ENCODE data around the gene UCP2. TPM values are rescaled to one million over a fixed set of nuclear protein-coding genes. Genes with fewer than 3 reads are reported as not detected.

Gene UCP2
- 424 and 458 TPM in 2 replicates for total RNA-seq

- Mint-ChIP-seq H3K4me3 (peak within 1 kb of the TSS; percentile 99), H3K27me3 (no peaks in the 10 kb centered on the region), H3K27ac (peak within 1 kb of the TSS; percentile 100), H3K9me3 (no peaks in the 10 kb centered on the region), H3K4me1 (peaks cover 71% of the 10 kb centered on the region), H3K36me3 (ENCODE audit: low read depth) (peaks cover 52% of the 10 kb centered on the region)
- peak; percentile 53 for ATAC-seq (ENCODE audit: low read depth)
- ChIA-PET POLR2A (interaction anchor here (0.7 to 16.3 kb wide), 17 partner anchors 8 to 599 kb away, joined by 3 to 425 read pairs (median 7); partner anchors contain the start of genes C2CD3 and PPME1), CTCF (interaction anchor here (0.7 to 1.6 kb wide), 4 partner anchors 9 to 50 kb away, joined by 3 to 5 read pairs (median 3); no protein-coding TSS in a partner anchor)
- TF ChIP-seq, protein P1, sequence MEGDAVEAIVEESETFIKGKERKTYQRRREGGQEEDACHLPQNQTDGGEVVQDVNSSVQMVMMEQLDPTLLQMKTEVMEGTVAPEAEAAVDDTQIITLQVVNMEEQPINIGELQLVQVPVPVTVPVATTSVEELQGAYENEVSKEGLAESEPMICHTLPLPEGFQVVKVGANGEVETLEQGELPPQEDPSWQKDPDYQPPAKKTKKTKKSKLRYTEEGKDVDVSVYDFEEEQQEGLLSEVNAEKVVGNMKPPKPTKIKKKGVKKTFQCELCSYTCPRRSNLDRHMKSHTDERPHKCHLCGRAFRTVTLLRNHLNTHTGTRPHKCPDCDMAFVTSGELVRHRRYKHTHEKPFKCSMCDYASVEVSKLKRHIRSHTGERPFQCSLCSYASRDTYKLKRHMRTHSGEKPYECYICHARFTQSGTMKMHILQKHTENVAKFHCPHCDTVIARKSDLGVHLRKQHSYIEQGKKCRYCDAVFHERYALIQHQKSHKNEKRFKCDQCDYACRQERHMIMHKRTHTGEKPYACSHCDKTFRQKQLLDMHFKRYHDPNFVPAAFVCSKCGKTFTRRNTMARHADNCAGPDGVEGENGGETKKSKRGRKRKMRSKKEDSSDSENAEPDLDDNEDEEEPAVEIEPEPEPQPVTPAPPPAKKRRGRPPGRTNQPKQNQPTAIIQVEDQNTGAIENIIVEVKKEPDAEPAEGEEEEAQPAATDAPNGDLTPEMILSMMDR (IDR thresholded peaks at IDR 0.05): no peak
- intact Hi-C loops (cut with micrococcal nuclease): loop anchor here (2.0 to 5.0 kb wide), 5 partner anchors 38 to 1900 kb away; partner anchors contain the start of genes LRRC51, NUMA1, POLD3 and RELT
- DNase-seq: peak; percentile 83
These were observed at the start of gene UCP2 for GRCh38 chr11:73982595-73982989. UCP2 (minus strand) TSS chr11:73982843; CDS start chr11:73978378, 4,465 bp downstream.

GRCh38 chr11:74030723-74031676 lies 48.4 kb upstream of the UCP2 start:
- Mint-ChIP-seq H3K4me3 (no peak overlapping the region), H3K9me3 (no peaks in the 10 kb centered on the region), H3K4me1 (peaks cover 8% of the 10 kb centered on the region), H3K36me3 (ENCODE audit: low read depth) (peaks cover 82% of the 10 kb centered on the region), H3K27me3 (no peaks in the 10 kb centered on the region), H3K27ac (no peak overlapping the region)
- TF ChIP-seq, protein P1 (IDR thresholded peaks at IDR 0.05): no peak
- ATAC-seq (ENCODE audit: low read depth) (no peak), DNase-seq (no peak)
- ChIA-PET CTCF (no interaction called here), POLR2A (no interaction called here)
- intact Hi-C loops (cut with micrococcal nuclease): loop anchor here (5.0 kb wide), 1 partner anchor 34 kb away; no protein-coding TSS in a partner anchor

GRCh38 chr11:74025467-74026166 lies 43.0 kb upstream of the UCP2 start:
- Mint-ChIP-seq H3K27ac (no peak overlapping the region), H3K4me1 (peaks cover 19% of the 10 kb centered on the region), H3K4me3 (no peak overlapping the region), H3K36me3 (ENCODE audit: low read depth) (peaks cover 49% of the 10 kb centered on the region), H3K9me3 (no peaks in the 10 kb centered on the region), H3K27me3 (no peaks in the 10 kb centered on the region)
- intact Hi-C loops (cut with micrococcal nuclease): no loop called here
- ChIA-PET POLR2A (interaction anchor here (1.0 kb wide), 1 partner anchor 46 kb away, joined by 3 read pairs; no protein-coding TSS in a partner anchor), CTCF (no interaction called here)
- DNase-seq (no peak), ATAC-seq (ENCODE audit: low read depth) (no peak)
- TF ChIP-seq, protein P1 (IDR thresholded peaks at IDR 0.05): no peak

DNA sequence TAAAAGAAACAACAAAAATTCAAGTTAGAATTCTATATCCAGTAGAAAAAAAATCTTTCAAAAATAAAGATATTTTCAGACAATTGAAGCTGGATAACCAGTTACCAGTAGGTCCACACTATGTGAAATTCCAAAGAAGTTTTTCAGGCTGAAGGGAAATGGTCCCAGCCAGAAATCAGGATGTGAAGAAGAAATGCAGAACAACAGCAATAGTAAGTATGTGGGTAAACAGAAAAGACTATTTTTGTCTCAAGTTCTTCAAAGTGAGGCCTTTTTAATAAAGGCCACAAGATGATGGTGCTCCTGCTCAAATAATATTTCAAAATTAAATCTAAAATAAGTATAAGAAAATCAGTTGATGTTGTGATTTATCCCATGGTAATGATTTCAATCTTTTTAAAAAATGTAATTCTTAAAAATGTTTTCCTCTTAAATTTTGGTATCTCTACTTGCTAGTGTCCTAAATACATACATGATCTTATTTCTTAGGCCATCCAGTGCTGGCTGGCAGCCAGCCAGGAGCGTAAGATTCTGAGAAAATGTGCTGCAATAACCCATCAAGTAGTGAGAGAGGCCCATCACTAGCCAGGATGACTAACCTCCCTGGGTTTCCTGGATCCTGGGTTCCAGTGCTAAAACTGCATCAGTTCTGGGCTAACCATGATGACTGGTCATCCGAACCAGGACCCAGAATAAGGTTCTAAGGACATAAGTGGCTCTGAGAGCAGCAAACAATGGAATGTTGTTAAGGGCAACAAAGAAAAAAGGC lies 41.8 kb upstream of the UCP2 start:
- Mint-ChIP-seq H3K27me3 (no peaks in the 10 kb centered on the region), H3K4me1 (peaks cover 19% of the 10 kb centered on the region), H3K27ac (no peak overlapping the region), H3K9me3 (no peaks in the 10 kb centered on the region), H3K36me3 (ENCODE audit: low read depth) (peaks cover 42% of the 10 kb centered on the region), H3K4me3 (no peak overlapping the region)
- intact Hi-C loops (cut with micrococcal nuclease): no loop called here
- ChIA-PET CTCF (no interaction called here), POLR2A (no interaction called here)
- TF ChIP-seq, protein P1 (IDR thresholded peaks at IDR 0.05): no peak
- DNase-seq (no peak), ATAC-seq (ENCODE audit: low read depth) (no peak)
